HepG2 (cell line): ENCODE measurements around the gene SPATA25. TPM values are rescaled to one million over a fixed set of nuclear protein-coding genes. Genes with fewer than 3 reads are reported as not detected.

Experiments used
- ARNTL ChIP-seq: sonication (generic); formaldehyde crosslinking; IDR thresholded peaks from 2 replicates; pipeline ENCODE4 v1.4.0; 2020; ENCODE audit warnings: mild to moderate bottlenecking, missing genetic modification reagents
- FOXJ3 ChIP-seq: sonication (generic); formaldehyde crosslinking; IDR thresholded peaks from 2 replicates; pipeline ENCODE4 v1.4.0; 2020; ENCODE audit warnings: missing genetic modification reagents, mild to moderate bottlenecking, borderline replicate concordance
- GZF1 ChIP-seq: sonication (generic); formaldehyde crosslinking; IDR thresholded peaks from 2 replicates; pipeline ENCODE4 v1.5.1; 2020; ENCODE audit warnings: mild to moderate bottlenecking, missing genetic modification reagents
- IRF1 ChIP-seq: sonication (generic); formaldehyde crosslinking; IDR thresholded peaks from 2 replicates; pipeline ENCODE4 v1.4.0; 2020; ENCODE audit warnings: low read depth, mild to moderate bottlenecking, missing genetic modification reagents
- JDP2 ChIP-seq: sonication (generic); formaldehyde crosslinking; IDR thresholded peaks from 2 replicates; pipeline ENCODE4 v1.8.1; 2022; ENCODE audit warnings: missing genetic modification reagents, borderline replicate concordance
- MAZ ChIP-seq, 2 experiments: sonication (generic) in 1 of 2; formaldehyde crosslinking in 1 of 2; IDR thresholded peaks; 2 replicates each; pipeline versions ENCODE4 v1.5.0 to v1.6.1; 2012 to 2020; ENCODE audit warnings: low read depth in 2 of 2, mild to moderate bottlenecking in 2 of 2, borderline replicate concordance in 1 of 2, improper control_type of control experiment in 1 of 2, low read length in 1 of 2, missing genetic modification reagents in 1 of 2, moderate library complexity in 1 of 2
- POGZ ChIP-seq: sonication (generic); formaldehyde crosslinking; IDR thresholded peaks from 2 replicates; pipeline ENCODE4 v1.4.0; 2020; ENCODE audit warnings: mild to moderate bottlenecking, missing genetic modification reagents
- POLR2AphosphoS5 ChIP-seq: IDR thresholded peaks from 2 replicates; pipeline ENCODE4 v1.6.1; 2012; ENCODE audit warnings: low read depth, low read length
- RBFOX2 ChIP-seq: fragments of 200-400 bp; formaldehyde crosslinking; IDR thresholded peaks from 2 replicates; pipeline ENCODE4 v1.6.1; 2017; ENCODE audit warnings: low read depth, mild to moderate bottlenecking, low read length
- RFX5 ChIP-seq: IDR thresholded peaks from 2 replicates; pipeline ENCODE4 v1.6.1; 2011; ENCODE audit warnings: low read depth, low read length, improper control_type of control experiment
- RXRB ChIP-seq: IDR thresholded peaks from 2 replicates; pipeline ENCODE4 v1.6.1; 2016; ENCODE audit warnings: borderline replicate concordance, missing genetic modification reagents, missing compliant biosample characterization
- SIX4 ChIP-seq: sonication (generic); formaldehyde crosslinking; IDR thresholded peaks from 2 replicates; pipeline ENCODE4 v1.4.0; 2020; ENCODE audit warnings: missing genetic modification reagents
- SMAD1 ChIP-seq: sonication (generic); formaldehyde crosslinking; IDR thresholded peaks from 2 replicates; pipeline ENCODE4 v1.4.0; 2020; ENCODE audit warnings: missing genetic modification reagents, low read depth, mild to moderate bottlenecking, borderline replicate concordance
- TBL1XR1 ChIP-seq: fragments of 150-350 bp; IDR thresholded peaks from 2 replicates; pipeline ENCODE4 v1.6.1; 2014; ENCODE audit warnings: borderline replicate concordance, low read length; ENCODE audit not compliant: partially characterized antibody
- ZFP62 ChIP-seq: sonication (generic); formaldehyde crosslinking; IDR thresholded peaks from 2 replicates; pipeline ENCODE4 v1.4.0; 2020; ENCODE audit warnings: missing genetic modification reagents
- ZNF350 ChIP-seq: sonication (generic); formaldehyde crosslinking; IDR thresholded peaks from 2 replicates; pipeline ENCODE4 v1.4.0; 2020; ENCODE audit warnings: mild to moderate bottlenecking, low read depth, missing genetic modification reagents, borderline replicate concordance
- ZNF567 ChIP-seq: sonication (generic); formaldehyde crosslinking; IDR thresholded peaks from 2 replicates; pipeline ENCODE4 v1.8.1; 2023; ENCODE audit warnings: mild to moderate bottlenecking, missing genetic modification reagents, borderline replicate concordance
- ZNF580 ChIP-seq: IDR thresholded peaks from 2 replicates; pipeline ENCODE4 v1.6.1; 2016; ENCODE audit warnings: low read depth, borderline replicate concordance
- ZNF614 ChIP-seq: IDR thresholded peaks from 2 replicates; pipeline ENCODE4 v1.6.1; 2018; ENCODE audit warnings: missing biosample characterization, missing genetic modification reagents, inconsistent platforms, borderline replicate concordance
- polyA plus RNA-seq, 8 experiments: library from polyadenylated mRNA; depleted of rRNA in 3 of 8; stranded (reverse) in 7 of 8; unstranded in 1 of 8; fragments of >200 nt; fragmentation: Illumina TruSeq in 4 of 8; extraction: Trizol in 4 of 8; gene quantifications; 2 replicates each; pipeline versions ENCODE4 v1.2.1 to v1.2.3, GENCODE V29; 2011 to 2016; ENCODE audit warnings: low read depth in 4 of 8, missing spikeins in 1 of 8, mixed read lengths in 1 of 8; ENCODE audit not compliant: insufficient read depth in 1 of 8
- total RNA-seq, 5 experiments: library from RNA; depleted of rRNA; stranded (reverse); fragments of >200 nt; fragmentation: Illumina TruSeq; extraction: Trizol; gene quantifications; 2 replicates each; pipeline ENCODE4 v1.2.3, GENCODE V29; 2016; ENCODE audit warnings: low read depth in 1 of 5
- TF ChIP-seq, protein P1 (sequence below): sonication (generic); formaldehyde crosslinking; IDR thresholded peaks from 2 replicates; pipeline ENCODE4 v1.5.0; 2020; ENCODE audit warnings: mild to moderate bottlenecking, missing genetic modification reagents
- TF ChIP-seq, protein P2 (sequence below): IDR thresholded peaks from 2 replicates; pipeline ENCODE4 v1.6.1; 2016; ENCODE audit warnings: low read depth, missing genetic modification reagents, missing compliant biosample characterization

SPATA25 gene
- total and polyA plus RNA-seq, 2 of the 13 experiments (the other 11 are each of a cell fraction or from before 2014, with no cell fraction given), result 4.8 to 7.6 TPM

DNA sequence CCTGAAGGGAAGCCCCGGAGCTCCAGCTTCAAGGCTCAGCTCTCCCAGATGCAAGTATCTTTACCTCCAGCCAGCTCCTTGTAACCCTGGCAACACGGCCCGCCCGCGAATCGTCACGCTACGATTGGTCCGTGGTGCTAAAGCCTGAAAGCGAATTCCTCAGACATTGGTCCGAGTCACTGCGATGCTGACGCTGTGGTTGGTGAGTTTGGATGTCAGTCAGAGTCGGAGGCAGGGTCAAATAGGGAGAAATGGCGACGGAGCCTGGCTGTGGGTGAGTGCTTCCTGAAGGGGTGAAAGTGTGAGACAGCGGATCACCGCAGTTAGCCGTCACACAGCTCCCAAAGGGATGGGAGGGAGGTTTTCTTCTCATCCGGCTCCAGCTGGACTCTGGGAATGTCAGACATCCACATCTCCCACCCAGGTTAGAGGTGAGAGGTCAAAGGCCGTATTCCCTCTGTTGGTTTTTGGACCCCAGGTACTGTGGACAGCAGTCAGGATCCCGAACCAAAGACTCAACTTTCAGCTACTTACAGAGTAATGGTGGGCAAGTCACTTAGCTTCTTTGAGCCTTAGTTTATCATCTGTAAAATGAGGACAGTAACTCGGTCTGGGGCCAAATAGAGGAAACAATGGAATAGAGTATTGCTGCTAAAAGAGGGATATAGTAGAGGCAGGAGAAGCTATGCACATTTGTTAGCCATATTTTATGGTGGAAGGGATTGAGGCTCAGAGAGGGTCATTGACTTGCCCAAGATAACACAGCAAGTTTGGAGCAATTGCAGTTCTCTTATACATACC is 6.2 kb downstream of the SPATA25 start, which contains the start of gene ZSWIM1 (continued):
- TF ChIP-seq POLR2AphosphoS5 (peak; percentile 99), ZNF614 (CRISPR knock-in tag) (no peak), RFX5 (peak; percentile 86), FOXJ3 (CRISPR knock-in tag) (no peak), IRF1 (CRISPR knock-in tag) (no peak), ZNF580 (CRISPR knock-in tag) (peak; percentile 91; the same call in 1 of the 2 replicates), GZF1 (CRISPR knock-in tag) (peak; percentile 43; the same call in 1 of the 2 replicates), POGZ (CRISPR knock-in tag) (peak; percentile 75), ZNF350 (CRISPR knock-in tag) (peak; percentile 88), TBL1XR1 (peak; percentile 58), ZNF567 (CRISPR knock-in tag) (peak; percentile 98), RBFOX2 (peak; percentile 61), JDP2 (CRISPR knock-in tag) (no peak), SMAD1 (peak; percentile 90; the same call in 1 of the 2 replicates), ARNTL (CRISPR knock-in tag) (peak; percentile 82), SIX4 (CRISPR knock-in tag) (0 out of 2 replicates have a peak, but pooled peaks have one; percentile 41), RXRB (CRISPR knock-in tag) (peak; percentile 82), ZFP62 (CRISPR knock-in tag) (no peak), MAZ (IDR thresholded peaks at IDR 0.05; ENCODE audit: borderline replicate concordance, low read depth, low read length) (no peak), MAZ (CRISPR knock-in tag; IDR thresholded peaks at IDR 0.05; ENCODE audit: low read depth) (peak; percentile 59; the same call in 1 of the 2 replicates)
- TF ChIP-seq, protein P1, sequence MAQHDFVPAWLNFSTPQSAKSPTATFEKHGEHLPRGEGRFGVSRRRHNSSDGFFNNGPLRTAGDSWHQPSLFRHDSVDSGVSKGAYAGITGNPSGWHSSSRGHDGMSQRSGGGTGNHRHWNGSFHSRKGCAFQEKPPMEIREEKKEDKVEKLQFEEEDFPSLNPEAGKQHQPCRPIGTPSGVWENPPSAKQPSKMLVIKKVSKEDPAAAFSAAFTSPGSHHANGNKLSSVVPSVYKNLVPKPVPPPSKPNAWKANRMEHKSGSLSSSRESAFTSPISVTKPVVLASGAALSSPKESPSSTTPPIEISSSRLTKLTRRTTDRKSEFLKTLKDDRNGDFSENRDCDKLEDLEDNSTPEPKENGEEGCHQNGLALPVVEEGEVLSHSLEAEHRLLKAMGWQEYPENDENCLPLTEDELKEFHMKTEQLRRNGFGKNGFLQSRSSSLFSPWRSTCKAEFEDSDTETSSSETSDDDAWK (CRISPR knock-in tag), result no peak
- TF ChIP-seq, protein P2, sequence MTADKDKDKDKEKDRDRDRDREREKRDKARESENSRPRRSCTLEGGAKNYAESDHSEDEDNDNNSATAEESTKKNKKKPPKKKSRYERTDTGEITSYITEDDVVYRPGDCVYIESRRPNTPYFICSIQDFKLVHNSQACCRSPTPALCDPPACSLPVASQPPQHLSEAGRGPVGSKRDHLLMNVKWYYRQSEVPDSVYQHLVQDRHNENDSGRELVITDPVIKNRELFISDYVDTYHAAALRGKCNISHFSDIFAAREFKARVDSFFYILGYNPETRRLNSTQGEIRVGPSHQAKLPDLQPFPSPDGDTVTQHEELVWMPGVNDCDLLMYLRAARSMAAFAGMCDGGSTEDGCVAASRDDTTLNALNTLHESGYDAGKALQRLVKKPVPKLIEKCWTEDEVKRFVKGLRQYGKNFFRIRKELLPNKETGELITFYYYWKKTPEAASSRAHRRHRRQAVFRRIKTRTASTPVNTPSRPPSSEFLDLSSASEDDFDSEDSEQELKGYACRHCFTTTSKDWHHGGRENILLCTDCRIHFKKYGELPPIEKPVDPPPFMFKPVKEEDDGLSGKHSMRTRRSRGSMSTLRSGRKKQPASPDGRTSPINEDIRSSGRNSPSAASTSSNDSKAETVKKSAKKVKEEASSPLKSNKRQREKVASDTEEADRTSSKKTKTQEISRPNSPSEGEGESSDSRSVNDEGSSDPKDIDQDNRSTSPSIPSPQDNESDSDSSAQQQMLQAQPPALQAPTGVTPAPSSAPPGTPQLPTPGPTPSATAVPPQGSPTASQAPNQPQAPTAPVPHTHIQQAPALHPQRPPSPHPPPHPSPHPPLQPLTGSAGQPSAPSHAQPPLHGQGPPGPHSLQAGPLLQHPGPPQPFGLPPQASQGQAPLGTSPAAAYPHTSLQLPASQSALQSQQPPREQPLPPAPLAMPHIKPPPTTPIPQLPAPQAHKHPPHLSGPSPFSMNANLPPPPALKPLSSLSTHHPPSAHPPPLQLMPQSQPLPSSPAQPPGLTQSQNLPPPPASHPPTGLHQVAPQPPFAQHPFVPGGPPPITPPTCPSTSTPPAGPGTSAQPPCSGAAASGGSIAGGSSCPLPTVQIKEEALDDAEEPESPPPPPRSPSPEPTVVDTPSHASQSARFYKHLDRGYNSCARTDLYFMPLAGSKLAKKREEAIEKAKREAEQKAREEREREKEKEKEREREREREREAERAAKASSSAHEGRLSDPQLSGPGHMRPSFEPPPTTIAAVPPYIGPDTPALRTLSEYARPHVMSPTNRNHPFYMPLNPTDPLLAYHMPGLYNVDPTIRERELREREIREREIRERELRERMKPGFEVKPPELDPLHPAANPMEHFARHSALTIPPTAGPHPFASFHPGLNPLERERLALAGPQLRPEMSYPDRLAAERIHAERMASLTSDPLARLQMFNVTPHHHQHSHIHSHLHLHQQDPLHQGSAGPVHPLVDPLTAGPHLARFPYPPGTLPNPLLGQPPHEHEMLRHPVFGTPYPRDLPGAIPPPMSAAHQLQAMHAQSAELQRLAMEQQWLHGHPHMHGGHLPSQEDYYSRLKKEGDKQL (CRISPR knock-in tag), result no peak
